B cell (primary cell): ENCODE data around the gene C17orf100.

Experiments
- CTCF ChIP-seq: fragments of 200-600 bp; IDR thresholded peaks from one replicate; pipeline ENCODE4 v1.8.0; 2022; ENCODE audit warnings: antibody characterized with exemption, mild to moderate bottlenecking
- EZH2 ChIP-seq: IDR thresholded peaks from 2 replicates; pipeline ENCODE4 v1.6.1; 2012; ENCODE audit warnings: borderline replicate concordance, low read depth, mild to moderate bottlenecking, moderate library complexity, low read length; ENCODE audit not compliant: insufficient read depth, poor library complexity, severe bottlenecking

- TF ChIP-seq CTCF (no peak), EZH2 (no peak)
These were observed 6.2 kb downstream of the C17orf100 start for GRCh38 chr17:6657633-6658287.
